A673 (cell line): ENCODE measurements around the gene PLXNB3.

Source experiments
- EZH2 ChIP-seq: fragments of 200-600 bp; sonication (generic); IDR thresholded peaks from 2 replicates; pipeline ENCODE4 v1.6.1; 2017; ENCODE audit warnings: borderline replicate concordance, low read depth, mild to moderate bottlenecking, mixed read lengths, antibody characterized with exemption, low read length; ENCODE audit not compliant: poor library complexity, severe bottlenecking
- TF ChIP-seq, protein P1 (sequence below): fragments of 300-800, 200-600 bp; sonication (generic); conservative IDR thresholded peaks from 2 replicates; pipeline ENCODE4 v1.5.1; 2017; ENCODE audit warnings: low read depth, mild to moderate bottlenecking, antibody characterized with exemption, low read length, moderate library complexity, mixed read lengths

- TF ChIP-seq, protein P1, sequence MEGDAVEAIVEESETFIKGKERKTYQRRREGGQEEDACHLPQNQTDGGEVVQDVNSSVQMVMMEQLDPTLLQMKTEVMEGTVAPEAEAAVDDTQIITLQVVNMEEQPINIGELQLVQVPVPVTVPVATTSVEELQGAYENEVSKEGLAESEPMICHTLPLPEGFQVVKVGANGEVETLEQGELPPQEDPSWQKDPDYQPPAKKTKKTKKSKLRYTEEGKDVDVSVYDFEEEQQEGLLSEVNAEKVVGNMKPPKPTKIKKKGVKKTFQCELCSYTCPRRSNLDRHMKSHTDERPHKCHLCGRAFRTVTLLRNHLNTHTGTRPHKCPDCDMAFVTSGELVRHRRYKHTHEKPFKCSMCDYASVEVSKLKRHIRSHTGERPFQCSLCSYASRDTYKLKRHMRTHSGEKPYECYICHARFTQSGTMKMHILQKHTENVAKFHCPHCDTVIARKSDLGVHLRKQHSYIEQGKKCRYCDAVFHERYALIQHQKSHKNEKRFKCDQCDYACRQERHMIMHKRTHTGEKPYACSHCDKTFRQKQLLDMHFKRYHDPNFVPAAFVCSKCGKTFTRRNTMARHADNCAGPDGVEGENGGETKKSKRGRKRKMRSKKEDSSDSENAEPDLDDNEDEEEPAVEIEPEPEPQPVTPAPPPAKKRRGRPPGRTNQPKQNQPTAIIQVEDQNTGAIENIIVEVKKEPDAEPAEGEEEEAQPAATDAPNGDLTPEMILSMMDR, result no peak
- TF ChIP-seq EZH2, result no peak
Observed at GRCh38 chrX:153733651-153734240, 30.3 kb upstream of the PLXNB3 start.
